GM23338 (cell line): Measurements from ENCODE around the gene LINGO4. TPM values are rescaled to one million over a fixed set of nuclear protein-coding genes. Genes with fewer than 3 reads are reported as not detected.

Experiments
- ATAC-seq: fragments of 200-7000 bp; cut with Tn5 transposase; 3 replicates; pipeline ENCODE4 v1.9.1; 2020
- DNase-seq: peaks from one replicate; pipeline ENCODE4 v3.0.0-alpha.2; 2015; ENCODE audit warnings: low spot score
- H2AFZ ChIP-seq: fragments of 200-600 bp; sonication (generic); 2 replicates; pipeline ENCODE4 v1.8.0; 2016; ENCODE audit warnings: antibody characterized with exemption, mild to moderate bottlenecking, moderate library complexity
- H3F3A ChIP-seq: fragments of 200-600 bp; sonication (generic); replicated peaks from 2 replicates; pipeline ENCODE4 v1.8.0; 2017; ENCODE audit warnings: antibody characterized with exemption, mixed run types, low read depth
- H3K27ac ChIP-seq: fragments of 200-600 bp; sonication (generic); 2 replicates; pipeline ENCODE4 v1.6.1; 2016; ENCODE audit warnings: low read depth
- H3K27me3 ChIP-seq: fragments of 200-600 bp; sonication (generic); 2 replicates; pipeline ENCODE4 v1.8.0; 2016; ENCODE audit warnings: mild to moderate bottlenecking, mixed run types, moderate library complexity; ENCODE audit not compliant: insufficient read depth
- H3K36me3 ChIP-seq: fragments of 200-600 bp; sonication (generic); 2 replicates; pipeline ENCODE4 v1.8.0; 2016; ENCODE audit warnings: mild to moderate bottlenecking; ENCODE audit not compliant: insufficient read depth
- H3K4me1 ChIP-seq: fragments of 200-600 bp; sonication (generic); 2 replicates; pipeline ENCODE4 v1.8.0; 2016; ENCODE audit warnings: mild to moderate bottlenecking, moderate library complexity; ENCODE audit not compliant: insufficient read depth
- H3K4me2 ChIP-seq: fragments of 200-600 bp; sonication (generic); 2 replicates; pipeline ENCODE4 v1.7.1; 2017; ENCODE audit warnings: mixed run types
- H3K4me3 ChIP-seq: fragments of 200-600 bp; sonication (generic); 2 replicates; pipeline ENCODE4 v1.6.1; 2016; ENCODE audit warnings: mixed run types
- H3K79me2 ChIP-seq: fragments of 200-600 bp; sonication (generic); replicated peaks from 2 replicates; pipeline ENCODE4 v1.8.0; 2017; ENCODE audit warnings: mild to moderate bottlenecking; ENCODE audit not compliant: insufficient read depth
- H3K9me2 ChIP-seq: fragments of 200-600 bp; sonication (generic); 2 replicates; pipeline ENCODE4 v1.8.0; 2017; ENCODE audit not compliant: insufficient read depth
- H4K20me1 ChIP-seq: fragments of 200-600 bp; sonication (generic); replicated peaks from 2 replicates; pipeline ENCODE4 v1.8.0; 2017; ENCODE audit warnings: mild to moderate bottlenecking; ENCODE audit not compliant: insufficient read depth
- H3K27ac Mint-ChIP-seq: 2 replicates; pipeline ENCODE4 v1.8.0; 2020; ENCODE audit warnings: inconsistent platforms, mild to moderate bottlenecking, moderate library complexity, mixed read lengths
- H3K27me3 Mint-ChIP-seq: 3 replicates; pipeline ENCODE4 v1.8.0; 2022; ENCODE audit warnings: low read depth, mild to moderate bottlenecking, moderate library complexity, mixed read lengths, inconsistent platforms; ENCODE audit not compliant: insufficient read depth, poor library complexity
- H3K36me3 Mint-ChIP-seq: 3 replicates; pipeline ENCODE4 v1.8.0; 2021; ENCODE audit warnings: low read depth, mild to moderate bottlenecking, inconsistent platforms, moderate library complexity, mixed read lengths
- H3K4me1 Mint-ChIP-seq: 3 replicates; pipeline ENCODE4 v1.8.0; 2020; ENCODE audit warnings: mild to moderate bottlenecking, inconsistent platforms, mixed read lengths
- H3K4me3 Mint-ChIP-seq: 3 replicates; pipeline ENCODE4 v1.8.0; 2021; ENCODE audit warnings: moderate library complexity, mild to moderate bottlenecking, inconsistent platforms, mixed read lengths
- H3K9me3 Mint-ChIP-seq: 3 replicates; pipeline ENCODE4 v1.8.0; 2020; ENCODE audit warnings: moderate library complexity, mild to moderate bottlenecking, inconsistent platforms, mixed read lengths
- EZH2 ChIP-seq: fragments of 200-600 bp; sonication (generic); IDR thresholded peaks from one replicate; pipeline ENCODE4 v1.8.0; 2017; ENCODE audit warnings: antibody characterized with exemption, mild to moderate bottlenecking, low read depth; ENCODE audit not compliant: unreplicated experiment
- EZH2phosphoT487 ChIP-seq: fragments of 200-600 bp; sonication (generic); IDR thresholded peaks from one replicate; pipeline ENCODE4 v1.8.1; 2018; ENCODE audit warnings: antibody characterized with exemption; ENCODE audit not compliant: unreplicated experiment
- JUNB ChIP-seq: IDR thresholded peaks from one replicate; pipeline ENCODE4 v1.6.1; 2016; ENCODE audit warnings: antibody characterized with exemption; ENCODE audit not compliant: unreplicated experiment
- NANOG ChIP-seq: IDR thresholded peaks from 2 replicates; pipeline ENCODE4 v1.6.1; 2016; ENCODE audit warnings: antibody characterized with exemption, borderline replicate concordance
- POLR2AphosphoS5 ChIP-seq: IDR thresholded peaks from 2 replicates; pipeline ENCODE4 v1.6.1; 2016; ENCODE audit warnings: antibody characterized with exemption, low read depth
- ZNF331 ChIP-seq: fragments of 250-450 bp; sonication (Bioruptor Pico); IDR thresholded peaks from 2 replicates; pipeline ENCODE4 v1.5.0; 2020; ENCODE audit warnings: low read depth, mild to moderate bottlenecking, moderate library complexity
- polyA plus RNA-seq: library from polyadenylated mRNA; unstranded; fragments of >200 nt; fragmentation: Nextera tagmentation; extraction: Ambion mirVana; gene quantifications from 2 replicates; pipeline ENCODE4 v1.2.1, GENCODE V29; 2016
- total RNA-seq: library from RNA; depleted of rRNA; stranded (reverse); fragments of >200 nt; shearing (Covaris generic); gene quantifications from 2 replicates; pipeline ENCODE4 v1.2.3, GENCODE V29; 2014
- TF ChIP-seq, protein P1 (sequence below), 2 experiments: fragments of 200-600 bp in 1 of 2; sonication (generic) in 1 of 2; conservative IDR thresholded peaks; 2 replicates each; pipeline versions ENCODE4 v1.5.1 to v1.6.1; 2016 to 2017; ENCODE audit warnings: antibody characterized with exemption in 2 of 2, low read depth in 2 of 2, mild to moderate bottlenecking in 2 of 2, moderate library complexity in 1 of 2
- TF ChIP-seq, protein P2 (sequence below): IDR thresholded peaks from 2 replicates; pipeline ENCODE4 v1.6.1; 2016; ENCODE audit warnings: antibody characterized with exemption

The LINGO4 gene
- total and polyA plus RNA-seq, 2 experiments from 2014 or later: not detected

DNA sequence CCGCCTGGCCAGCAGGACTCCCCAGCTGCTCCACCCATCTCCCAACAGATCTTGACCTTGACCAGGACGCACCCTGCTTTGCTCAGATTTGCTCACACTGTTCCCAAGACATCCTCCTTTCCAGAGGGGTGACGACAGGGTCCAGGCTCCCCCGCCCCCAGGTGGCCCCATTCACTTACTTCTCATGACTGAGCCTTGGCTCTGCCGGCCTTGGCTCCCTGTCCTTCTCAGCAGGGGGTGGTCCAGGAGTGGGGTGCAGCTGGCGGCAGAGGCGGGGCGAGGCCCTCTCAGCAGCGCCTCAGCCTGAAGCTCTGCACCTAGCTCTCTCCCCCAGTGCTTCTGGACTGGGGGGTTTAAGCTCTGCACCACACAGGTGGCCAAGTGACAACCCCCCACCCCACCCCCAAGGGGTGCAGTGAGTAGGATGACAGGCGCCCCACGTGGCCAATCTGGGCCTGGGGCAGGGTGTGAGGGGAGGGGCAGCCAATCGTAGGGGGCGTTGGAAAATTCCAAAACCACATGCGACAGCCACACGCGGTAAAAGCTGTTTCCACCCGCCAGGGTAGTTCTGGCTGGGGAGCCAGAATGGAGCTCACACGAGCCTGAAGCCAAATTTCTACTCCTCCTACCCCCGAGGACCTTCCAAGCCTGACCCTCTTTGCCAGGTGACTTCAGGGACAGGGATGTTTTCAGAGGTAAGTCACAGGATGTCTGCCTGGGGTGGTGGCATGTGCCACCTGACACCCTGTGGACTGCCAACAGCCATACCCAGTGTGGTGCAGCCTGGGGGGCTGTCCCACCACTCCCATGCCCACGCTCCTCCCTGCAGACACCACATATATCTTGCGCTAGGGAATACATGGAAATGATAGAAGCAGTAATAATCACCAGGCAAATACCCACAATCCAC is 20.8 kb upstream of the LINGO4 start:
- H3K27me3 ChIP-seq: no peaks in the 10 kb centered on the region
- no peak for TF ChIP-seq POLR2AphosphoS5
- peak; percentile 78 for TF ChIP-seq JUNB
- TF ChIP-seq, protein P1, sequence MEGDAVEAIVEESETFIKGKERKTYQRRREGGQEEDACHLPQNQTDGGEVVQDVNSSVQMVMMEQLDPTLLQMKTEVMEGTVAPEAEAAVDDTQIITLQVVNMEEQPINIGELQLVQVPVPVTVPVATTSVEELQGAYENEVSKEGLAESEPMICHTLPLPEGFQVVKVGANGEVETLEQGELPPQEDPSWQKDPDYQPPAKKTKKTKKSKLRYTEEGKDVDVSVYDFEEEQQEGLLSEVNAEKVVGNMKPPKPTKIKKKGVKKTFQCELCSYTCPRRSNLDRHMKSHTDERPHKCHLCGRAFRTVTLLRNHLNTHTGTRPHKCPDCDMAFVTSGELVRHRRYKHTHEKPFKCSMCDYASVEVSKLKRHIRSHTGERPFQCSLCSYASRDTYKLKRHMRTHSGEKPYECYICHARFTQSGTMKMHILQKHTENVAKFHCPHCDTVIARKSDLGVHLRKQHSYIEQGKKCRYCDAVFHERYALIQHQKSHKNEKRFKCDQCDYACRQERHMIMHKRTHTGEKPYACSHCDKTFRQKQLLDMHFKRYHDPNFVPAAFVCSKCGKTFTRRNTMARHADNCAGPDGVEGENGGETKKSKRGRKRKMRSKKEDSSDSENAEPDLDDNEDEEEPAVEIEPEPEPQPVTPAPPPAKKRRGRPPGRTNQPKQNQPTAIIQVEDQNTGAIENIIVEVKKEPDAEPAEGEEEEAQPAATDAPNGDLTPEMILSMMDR (conservative IDR thresholded peaks at IDR 0.05; ENCODE audit: low read depth in 2 of 2): 0 out of 4 replicates have a peak, but pooled peaks of 1 of the 2 experiments have one; percentile 4
- no peak for TF ChIP-seq ZNF331
- H3K4me3 ChIP-seq: peak overlapping the region; percentile 39; the same call in 1 of the 2 replicates
- H3K27ac ChIP-seq: no peak overlapping the region
- DNase-seq (peak; percentile 65), ATAC-seq (peak; percentile 31)
- Mint-ChIP-seq H3K27ac (no peak overlapping the region), H3K36me3 (no peaks in the 10 kb centered on the region), H3K4me3 (peak overlapping the region; percentile 17; the same call in 1 of the 3 replicates), H3K9me3 (no peaks in the 10 kb centered on the region; the same call in 2 of the 3 replicates), H3K4me1 (peaks cover 51% of the 10 kb centered on the region), H3K27me3 (peaks cover 23% of the 10 kb centered on the region)
- H3K36me3 ChIP-seq: no peaks in the 10 kb centered on the region
- no peaks in the 10 kb centered on the region for H3K9me2 ChIP-seq
- peaks cover 43% of the 10 kb centered on the region for H3K4me1 ChIP-seq
- no peaks in the 10 kb centered on the region for H3K79me2 ChIP-seq
- H4K20me1 ChIP-seq: no peaks in the 10 kb centered on the region
- H3K4me2 ChIP-seq: peak overlapping the region; percentile 74
- peak overlapping the region; percentile 91 for H2AFZ ChIP-seq
- no peaks in the 10 kb centered on the region; the same call in 1 of the 2 replicates for H3F3A ChIP-seq

DNA sequence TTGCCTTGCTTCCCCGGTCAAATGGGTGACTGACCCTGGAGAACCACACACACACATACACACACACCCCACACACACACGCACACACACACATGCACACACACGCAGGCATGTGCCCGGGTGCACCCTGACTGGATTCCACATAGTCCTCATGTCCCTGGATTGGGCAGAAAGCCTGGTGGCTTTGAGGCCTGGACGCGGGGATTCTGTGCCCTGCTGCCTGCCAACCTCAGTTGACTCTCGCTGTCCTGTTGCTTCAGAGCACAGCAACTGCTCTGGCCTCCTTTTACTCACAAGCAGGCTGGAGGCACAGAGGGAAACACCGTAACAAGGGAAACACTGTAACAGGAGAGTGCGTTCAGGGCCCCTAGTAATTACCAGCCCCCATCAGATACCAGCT is 20.0 kb upstream of the LINGO4 start:
- H3K27me3 ChIP-seq: no peaks in the 10 kb centered on the region
- H3K79me2 ChIP-seq: no peaks in the 10 kb centered on the region
- no peak overlapping the region for H3K27ac ChIP-seq
- H3K4me1 ChIP-seq: peaks cover 38% of the 10 kb centered on the region
- no peak overlapping the region for H3K27ac Mint-ChIP-seq
- peaks cover 20% of the 10 kb centered on the region for H3K27me3 Mint-ChIP-seq
- H2AFZ ChIP-seq: peak overlapping the region; percentile 91; the same call in 1 of the 2 replicates
- H4K20me1 ChIP-seq: no peaks in the 10 kb centered on the region
- H3K36me3 Mint-ChIP-seq: no peaks in the 10 kb centered on the region
- no peak overlapping the region for H3K4me3 ChIP-seq
- no peaks in the 10 kb centered on the region for H3K9me3 Mint-ChIP-seq
- TF ChIP-seq, protein P1 (conservative IDR thresholded peaks at IDR 0.05; ENCODE audit: low read depth in 2 of 2): no peak
- TF ChIP-seq POLR2AphosphoS5: no peak
- TF ChIP-seq EZH2phosphoT487: no peak
- TF ChIP-seq JUNB: no peak
- TF ChIP-seq EZH2: no peak
- TF ChIP-seq NANOG: no peak
- TF ChIP-seq, protein P2, sequence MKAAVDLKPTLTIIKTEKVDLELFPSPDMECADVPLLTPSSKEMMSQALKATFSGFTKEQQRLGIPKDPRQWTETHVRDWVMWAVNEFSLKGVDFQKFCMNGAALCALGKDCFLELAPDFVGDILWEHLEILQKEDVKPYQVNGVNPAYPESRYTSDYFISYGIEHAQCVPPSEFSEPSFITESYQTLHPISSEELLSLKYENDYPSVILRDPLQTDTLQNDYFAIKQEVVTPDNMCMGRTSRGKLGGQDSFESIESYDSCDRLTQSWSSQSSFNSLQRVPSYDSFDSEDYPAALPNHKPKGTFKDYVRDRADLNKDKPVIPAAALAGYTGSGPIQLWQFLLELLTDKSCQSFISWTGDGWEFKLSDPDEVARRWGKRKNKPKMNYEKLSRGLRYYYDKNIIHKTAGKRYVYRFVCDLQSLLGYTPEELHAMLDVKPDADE: no peak
- no peaks in the 10 kb centered on the region for H3K36me3 ChIP-seq
- no peaks in the 10 kb centered on the region; the same call in 1 of the 2 replicates for H3F3A ChIP-seq
- ATAC-seq (no peak), DNase-seq (no peak)
- H3K4me1 Mint-ChIP-seq: peaks cover 45% of the 10 kb centered on the region
- no peak overlapping the region; the same call in 2 of the 3 replicates for H3K4me3 Mint-ChIP-seq
- H3K4me2 ChIP-seq: peak overlapping the region; percentile 74
- no peaks in the 10 kb centered on the region for H3K9me2 ChIP-seq
